DMS53 treated with DMSO at 0.1 percent for 48 hours (cell line): ENCODE data around the gene LPIN2.
"Not testable (repeated sequence)": the region's sequence is repeated elsewhere in the genome, so short reads cannot be mapped to it uniquely, and the experiment has no call there.

Source experiments
- DNase-seq: peaks from one replicate; lab custom pipeline; 2025; ENCODE audit not compliant: unreplicated experiment; lab: John Stamatoyannopoulos, UW

Gene LPIN2

DNA sequence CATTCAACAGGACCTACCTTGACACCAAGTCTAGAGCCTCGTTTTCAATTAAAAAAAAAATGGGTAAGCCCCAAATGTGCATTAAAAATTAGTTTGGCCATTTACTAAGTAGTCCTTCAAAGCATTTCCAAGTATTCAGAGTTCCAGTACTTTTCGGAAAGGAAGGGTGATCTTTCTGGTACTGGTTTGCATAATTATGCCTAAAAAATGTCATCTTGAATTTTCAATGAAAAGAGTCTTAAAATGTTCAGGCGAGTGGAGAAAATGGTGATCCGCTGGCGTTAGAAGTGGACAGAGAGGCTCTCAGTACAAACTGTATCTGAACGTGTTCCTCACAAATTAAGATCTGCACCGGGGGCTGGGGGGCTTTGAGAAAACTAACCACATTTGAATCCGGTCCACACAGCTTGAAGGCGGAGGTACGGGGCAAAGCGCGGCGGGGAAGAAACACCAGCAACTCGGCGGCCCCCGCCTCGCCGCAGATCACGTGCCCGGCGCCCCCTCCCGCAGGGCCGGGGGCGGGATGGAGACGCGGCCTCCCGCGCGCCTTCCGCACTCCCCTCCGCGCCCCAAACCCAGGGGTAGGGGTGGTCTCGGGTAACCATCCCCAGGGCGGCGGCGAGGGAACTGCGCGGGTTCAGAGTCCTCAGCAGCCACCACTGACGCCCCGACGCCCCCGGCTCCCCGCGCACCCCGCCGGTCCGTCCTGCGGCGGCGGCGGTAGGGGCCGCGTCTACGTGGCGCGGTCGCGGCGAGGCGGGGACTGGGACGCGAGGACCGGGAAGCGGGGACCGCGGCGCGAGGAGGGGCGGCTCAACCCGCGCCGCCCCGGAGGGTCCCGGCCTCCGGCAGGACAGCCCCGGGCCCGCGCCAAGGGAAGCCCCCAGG, 564 bp downstream of the LPIN2 start:
- DNase-seq, result no peak

DNA sequence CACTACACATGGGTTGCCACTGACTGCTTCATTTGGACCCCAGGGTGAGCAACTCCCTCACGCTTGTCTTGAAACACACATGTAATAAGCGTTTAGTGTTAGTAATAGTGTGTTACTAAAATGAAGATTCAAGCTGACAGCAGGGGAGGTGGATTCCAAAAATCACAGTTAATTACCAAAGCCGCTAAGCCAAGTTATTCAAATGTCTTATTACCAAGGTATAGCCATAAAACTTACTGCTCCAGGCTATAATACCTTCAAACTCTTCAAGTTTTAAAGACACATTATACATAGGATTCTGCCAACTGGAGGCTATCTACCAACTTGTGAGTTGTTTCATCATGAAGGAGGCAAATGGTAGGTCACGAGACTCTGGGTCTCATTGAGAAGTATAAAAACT, 2.9 kb downstream of the LPIN2 start:
- DNase-seq, result no peak

- no peak for DNase-seq
Observed at GRCh38 chr18:3008541-3008940, 4.4 kb downstream of the LPIN2 start.

GRCh38 chr18:3007491-3007890, 5.5 kb downstream of the LPIN2 start:
- no peak for DNase-seq

DNA sequence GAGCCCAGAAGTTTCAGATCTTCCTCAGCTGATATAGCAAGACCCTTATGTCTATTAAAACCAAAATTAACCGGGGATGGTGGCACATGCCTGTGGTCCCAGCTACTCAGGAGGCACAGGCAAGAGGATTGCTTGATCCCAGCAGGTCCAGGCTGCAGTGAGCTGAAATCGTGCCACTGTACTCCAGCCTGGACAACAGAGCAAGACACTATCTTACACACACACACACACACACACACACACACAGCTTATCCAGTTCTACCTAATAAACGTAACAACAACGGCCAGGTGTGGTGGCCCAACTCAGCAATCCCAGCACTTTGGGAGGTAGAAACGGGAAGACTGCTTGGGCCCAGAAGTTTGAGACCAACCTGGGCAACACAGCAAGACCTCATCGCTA, 7.5 kb downstream of the LPIN2 start:
- DNase-seq, result no peak

- not testable (repeated sequence) for DNase-seq
Observed at GRCh38 chr18:3003766-3004165, 9.2 kb downstream of the LPIN2 start.

DNA sequence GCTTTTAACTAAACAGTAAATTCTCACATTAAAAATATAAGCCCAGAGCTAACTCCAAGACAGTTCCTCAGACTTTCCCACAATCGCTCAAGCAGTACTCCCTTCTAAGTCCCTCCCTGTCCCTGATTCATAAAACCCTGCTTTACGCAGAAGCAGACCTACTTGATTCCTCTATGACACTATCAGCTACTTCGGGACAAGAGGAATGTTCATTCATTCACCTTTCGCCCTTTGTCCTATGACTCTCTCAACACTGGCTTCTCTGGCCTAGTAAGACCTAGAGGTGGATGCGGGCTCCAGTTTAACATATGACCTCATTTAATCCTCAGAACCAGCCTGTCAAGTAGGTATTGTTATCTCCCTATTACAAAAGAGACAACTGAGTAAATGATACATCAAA, 10.2 kb downstream of the LPIN2 start:
- no peak for DNase-seq

GRCh38 chr18:2998644-2999043, 14.3 kb downstream of the LPIN2 start:
- DNase-seq, result no peak

GRCh38 chr18:2997846-2998564, 14.9 kb downstream of the LPIN2 start:
- no peak for DNase-seq

DNA sequence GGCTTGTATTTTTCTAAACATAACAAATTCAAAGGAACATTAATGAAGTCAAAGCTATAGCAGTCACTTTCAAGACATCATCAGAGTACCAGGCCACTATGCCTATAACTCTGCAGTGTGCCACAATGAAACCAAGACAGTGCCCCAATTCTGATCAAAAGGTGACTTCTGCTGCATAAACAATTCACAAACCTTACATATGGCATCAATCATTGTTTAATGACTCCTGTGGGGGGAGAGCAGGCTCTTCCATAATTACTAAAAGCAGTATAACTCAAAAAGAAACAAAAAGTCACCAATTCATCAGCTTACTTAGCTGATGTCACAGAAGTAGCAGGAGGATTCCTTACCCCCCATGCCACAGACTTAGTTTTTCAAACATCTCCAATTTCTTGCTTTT, 15.5 kb downstream of the LPIN2 start:
- no peak for DNase-seq

- no peak for DNase-seq
Observed at GRCh38 chr18:2994603-2995432, 18.1 kb downstream of the LPIN2 start.

DNA sequence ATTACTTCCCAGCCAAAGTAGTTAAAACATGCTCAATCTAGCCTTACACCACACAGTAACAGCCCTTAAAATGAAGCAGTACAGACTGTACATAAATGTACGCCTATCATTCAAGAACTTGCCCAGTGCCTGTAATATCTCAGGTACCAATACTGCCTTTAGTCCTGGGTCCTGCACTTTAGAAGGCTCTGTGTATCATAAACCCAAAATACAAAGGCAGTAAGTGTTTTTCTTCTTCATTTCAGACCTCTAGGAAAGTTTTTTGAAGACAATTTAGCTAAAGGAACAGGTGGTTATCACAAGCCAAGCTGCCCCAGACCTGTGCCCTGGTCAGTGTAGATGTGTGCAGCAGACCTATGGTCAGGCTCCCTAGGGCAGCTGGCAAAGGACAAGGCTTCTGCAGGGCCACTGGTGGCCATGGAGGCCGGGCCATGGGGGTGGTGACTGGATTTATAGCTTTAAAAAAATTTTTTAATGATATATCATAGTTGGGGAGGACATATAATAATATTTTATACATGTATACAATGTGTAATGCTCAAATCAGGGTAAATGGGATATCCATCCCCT, 18.8 kb downstream of the LPIN2 start:
- no peak for DNase-seq

GRCh38 chr18:2992995-2993877, 19.7 kb downstream of the LPIN2 start:
- no peak for DNase-seq

GRCh38 chr18:2990956-2991640, 21.8 kb downstream of the LPIN2 start:
- no peak for DNase-seq

GRCh38 chr18:2987876-2988790, 24.8 kb downstream of the LPIN2 start:
- no peak for DNase-seq

- DNase-seq, result no peak
Observed at GRCh38 chr18:2986150-2986865, 26.6 kb downstream of the LPIN2 start.

DNA sequence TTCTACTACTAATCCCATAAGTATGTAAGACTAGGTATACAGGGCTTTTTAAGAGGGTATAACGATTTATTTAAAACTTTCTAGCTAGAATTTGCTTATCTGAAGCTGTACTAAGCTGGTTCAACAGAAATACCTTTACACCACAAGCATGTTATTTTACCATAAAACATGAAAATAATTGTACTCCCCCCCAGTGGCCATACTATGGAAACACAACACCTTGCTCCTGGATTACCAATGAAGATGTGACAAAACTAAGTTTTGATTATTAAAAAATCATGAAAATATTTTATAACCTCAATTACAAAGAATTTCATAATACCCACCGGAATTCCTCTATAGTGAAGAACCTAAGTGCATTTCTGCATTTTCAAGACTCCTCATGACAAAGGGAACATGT, 27.3 kb downstream of the LPIN2 start:
- no peak for DNase-seq

GRCh38 chr18:2984703-2985261, 28.2 kb downstream of the LPIN2 start:
- DNase-seq, result no peak
